ENCODE data around the gene STEAP3. TPM values are rescaled to one million over a fixed set of nuclear protein-coding genes. Genes with fewer than 3 reads are reported as not detected.

Gene STEAP3
- total RNA-seq, 1 experiment from 2014 or later = 27.3 TPM

DNA sequence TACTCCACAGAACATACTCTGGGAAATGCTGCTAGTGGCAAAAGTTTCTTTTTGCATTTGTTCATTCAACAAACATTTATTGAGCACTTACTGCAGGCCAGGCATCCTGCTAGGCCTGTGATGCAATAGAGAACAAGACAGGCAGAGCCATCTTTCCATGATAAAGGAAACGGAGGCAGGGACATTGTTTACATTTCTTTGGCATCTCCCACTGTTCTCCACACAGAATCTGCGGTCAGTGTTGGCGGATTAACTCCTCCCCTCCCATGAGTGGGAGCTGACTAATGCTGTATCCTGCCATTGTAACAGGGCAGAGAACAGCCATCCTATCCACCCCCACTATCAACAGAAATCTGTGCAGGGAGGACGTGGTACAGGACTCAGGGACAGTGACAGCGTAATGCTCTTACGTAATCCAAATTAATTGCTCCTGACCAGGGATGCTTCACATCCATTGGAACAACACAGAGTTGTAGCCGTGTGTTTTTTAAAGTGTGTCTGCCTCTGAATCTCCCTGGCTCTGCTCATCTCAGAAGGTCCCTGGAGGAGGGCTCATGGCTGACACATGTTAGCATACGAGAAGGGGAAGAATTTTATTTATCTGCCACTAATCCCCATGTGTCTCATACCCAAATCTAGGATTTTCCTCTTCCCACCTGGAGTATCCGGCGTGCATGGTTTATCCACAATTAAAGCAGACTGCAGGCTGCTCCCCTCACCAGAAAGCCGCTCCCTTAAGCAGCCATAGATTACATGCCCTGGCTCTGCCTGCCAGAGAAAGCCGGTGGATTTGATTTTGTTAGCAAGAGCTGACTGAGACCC lies 32.3 kb downstream of the STEAP3 start:
- Histone ChIP-seq H3F3A (ENCODE audit: low read length, unreplicated experiment) (peaks cover 3% of the 10 kb centered on the region), H3K27me3 (ENCODE audit: low read length) (no peaks in the 10 kb centered on the region), H3K27ac (ENCODE audit: low read length) (peak overlapping the region; percentile 66), H3K4me1 (ENCODE audit: insufficient read depth, low read length) (peaks cover 51% of the 10 kb centered on the region), H3K9me2 (replicated peaks; ENCODE audit: low read length) (no peaks in the 10 kb centered on the region), H2AFZ (ENCODE audit: low read length) (0 out of 2 replicates have a peak overlapping the region, but pooled peaks have one; percentile 15), H3K36me3 (ENCODE audit: low read depth, low read length) (peaks cover 8% of the 10 kb centered on the region; the same call in 1 of the 2 replicates), H4K20me1 (ENCODE audit: low read length) (no peaks in the 10 kb centered on the region), H3K4me3 (ENCODE audit: low read length) (no peak overlapping the region), H3K79me2 (ENCODE audit: low read length) (peaks cover 13% of the 10 kb centered on the region; the same call in 1 of the 2 replicates), H3K9me3 (ENCODE audit: low read length) (no peaks in the 10 kb centered on the region), H3K4me2 (ENCODE audit: low read length) (peak overlapping the region; percentile 46), H3K9ac (ENCODE audit: low read length) (peak overlapping the region; percentile 5; the same call in 1 of the 2 replicates)
- DNase-seq = peak; percentile 95
- CTCF ChIA-PET = no interaction called here
- POLR2A ChIA-PET (ENCODE audit: unreplicated experiment) = no interaction called here
- ATAC-seq = peak; percentile 83
- intact Hi-C loops (cut with micrococcal nuclease) = no loop called here
- BruUV-seq (replicated peaks) = no TSS peak
- no peak for TF ChIP-seq EZH2 (IDR thresholded peaks at IDR 0.05; ENCODE audit: low read length, unreplicated experiment)
- TF ChIP-seq, protein P1, sequence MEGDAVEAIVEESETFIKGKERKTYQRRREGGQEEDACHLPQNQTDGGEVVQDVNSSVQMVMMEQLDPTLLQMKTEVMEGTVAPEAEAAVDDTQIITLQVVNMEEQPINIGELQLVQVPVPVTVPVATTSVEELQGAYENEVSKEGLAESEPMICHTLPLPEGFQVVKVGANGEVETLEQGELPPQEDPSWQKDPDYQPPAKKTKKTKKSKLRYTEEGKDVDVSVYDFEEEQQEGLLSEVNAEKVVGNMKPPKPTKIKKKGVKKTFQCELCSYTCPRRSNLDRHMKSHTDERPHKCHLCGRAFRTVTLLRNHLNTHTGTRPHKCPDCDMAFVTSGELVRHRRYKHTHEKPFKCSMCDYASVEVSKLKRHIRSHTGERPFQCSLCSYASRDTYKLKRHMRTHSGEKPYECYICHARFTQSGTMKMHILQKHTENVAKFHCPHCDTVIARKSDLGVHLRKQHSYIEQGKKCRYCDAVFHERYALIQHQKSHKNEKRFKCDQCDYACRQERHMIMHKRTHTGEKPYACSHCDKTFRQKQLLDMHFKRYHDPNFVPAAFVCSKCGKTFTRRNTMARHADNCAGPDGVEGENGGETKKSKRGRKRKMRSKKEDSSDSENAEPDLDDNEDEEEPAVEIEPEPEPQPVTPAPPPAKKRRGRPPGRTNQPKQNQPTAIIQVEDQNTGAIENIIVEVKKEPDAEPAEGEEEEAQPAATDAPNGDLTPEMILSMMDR (conservative IDR thresholded peaks at IDR 0.05; ENCODE audit: low read depth, low read length) = no peak
- TF ChIP-seq EZH2phosphoT487 (IDR thresholded peaks at IDR 0.05; ENCODE audit: borderline replicate concordance, low read length) = no peak

DNA sequence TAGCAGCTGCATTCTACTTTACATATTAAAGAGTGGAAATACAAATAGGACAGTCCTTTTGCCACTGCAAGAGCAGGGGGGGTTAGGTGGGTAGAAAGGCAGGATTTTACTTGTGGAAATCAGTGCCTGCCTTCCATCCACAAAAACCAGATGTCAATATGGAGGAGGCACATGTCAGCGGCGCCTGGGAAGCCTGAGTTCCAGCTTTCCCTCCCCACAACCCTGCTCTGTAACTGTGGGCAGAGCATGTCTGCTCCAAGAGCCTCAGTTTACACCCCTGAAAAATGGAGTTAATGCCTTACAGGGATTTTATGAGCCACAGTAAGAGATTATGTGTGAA lies 32.9 kb downstream of the STEAP3 start:
- Histone ChIP-seq H3K79me2 (ENCODE audit: low read length) (peaks cover 13% of the 10 kb centered on the region; the same call in 1 of the 2 replicates), H3K4me1 (ENCODE audit: insufficient read depth, low read length) (peaks cover 47% of the 10 kb centered on the region), H3K4me2 (ENCODE audit: low read length) (peak overlapping the region; percentile 46), H3K4me3 (ENCODE audit: low read length) (no peak overlapping the region), H4K20me1 (ENCODE audit: low read length) (no peaks in the 10 kb centered on the region), H3K36me3 (ENCODE audit: low read depth, low read length) (peaks cover 8% of the 10 kb centered on the region; the same call in 1 of the 2 replicates), H3F3A (ENCODE audit: low read length, unreplicated experiment) (peaks cover 3% of the 10 kb centered on the region), H3K9me2 (replicated peaks; ENCODE audit: low read length) (no peaks in the 10 kb centered on the region), H3K27me3 (ENCODE audit: low read length) (no peaks in the 10 kb centered on the region), H2AFZ (ENCODE audit: low read length) (0 out of 2 replicates have a peak overlapping the region, but pooled peaks have one; percentile 15), H3K9ac (ENCODE audit: low read length) (peak overlapping the region; percentile 5; the same call in 1 of the 2 replicates), H3K9me3 (ENCODE audit: low read length) (no peaks in the 10 kb centered on the region), H3K27ac (ENCODE audit: low read length) (peak overlapping the region; percentile 66)
- CTCF ChIA-PET = no interaction called here
- intact Hi-C loops (cut with micrococcal nuclease) = no loop called here
- DNase-seq (no peak), ATAC-seq (no peak)
- TF ChIP-seq EZH2phosphoT487 (IDR thresholded peaks at IDR 0.05; ENCODE audit: borderline replicate concordance, low read length) (no peak), EZH2 (IDR thresholded peaks at IDR 0.05; ENCODE audit: low read length, unreplicated experiment) (no peak)
- BruUV-seq (replicated peaks) = no TSS peak
- POLR2A ChIA-PET (ENCODE audit: unreplicated experiment) = no interaction called here

DNA sequence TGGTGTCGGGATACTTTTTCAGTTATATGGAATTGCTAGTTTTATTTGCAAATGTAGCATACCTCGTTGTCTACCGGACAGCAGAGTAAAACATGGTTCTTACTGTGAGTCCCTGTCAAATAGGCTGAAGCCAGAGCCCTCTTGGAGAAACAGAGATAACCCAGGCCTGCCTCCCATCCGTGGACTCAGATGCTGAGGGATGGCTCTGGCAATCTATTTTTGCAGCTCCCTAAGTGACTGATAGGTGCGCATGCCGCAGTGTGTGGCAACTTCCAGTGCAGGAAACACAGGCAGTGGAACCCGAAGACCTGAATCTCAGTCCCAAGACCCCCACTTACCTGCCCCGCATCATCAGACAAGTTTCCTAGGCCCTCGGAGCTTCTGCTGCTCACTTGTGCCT lies 33.6 kb downstream of the STEAP3 start:
- no peak overlapping the region for H3K4me3 ChIP-seq (ENCODE audit: low read length)
- H3K9ac ChIP-seq (ENCODE audit: low read length) = no peak overlapping the region
- ChIA-PET CTCF (no interaction called here), POLR2A (ENCODE audit: unreplicated experiment) (no interaction called here)
- intact Hi-C loops (cut with micrococcal nuclease) = no loop called here
- no peak overlapping the region for H2AFZ ChIP-seq (ENCODE audit: low read length)
- no peak overlapping the region for H3K27ac ChIP-seq (ENCODE audit: low read length)
- H3K36me3 ChIP-seq (ENCODE audit: low read depth, low read length) = peaks cover 8% of the 10 kb centered on the region; the same call in 1 of the 2 replicates
- DNase-seq (no peak), ATAC-seq (no peak)
- H4K20me1 ChIP-seq (ENCODE audit: low read length) = no peaks in the 10 kb centered on the region
- no peaks in the 10 kb centered on the region for H3K9me2 ChIP-seq (replicated peaks; ENCODE audit: low read length)
- peaks cover 40% of the 10 kb centered on the region for H3K4me1 ChIP-seq (ENCODE audit: insufficient read depth, low read length)
- no peaks in the 10 kb centered on the region for H3K27me3 ChIP-seq (ENCODE audit: low read length)
- no TSS peak for BruUV-seq (replicated peaks)
- H3F3A ChIP-seq (ENCODE audit: low read length, unreplicated experiment) = peaks cover 3% of the 10 kb centered on the region
- TF ChIP-seq EZH2phosphoT487 (IDR thresholded peaks at IDR 0.05; ENCODE audit: borderline replicate concordance, low read length) (no peak), EZH2 (IDR thresholded peaks at IDR 0.05; ENCODE audit: low read length, unreplicated experiment) (no peak)
- TF ChIP-seq, protein P1 (conservative IDR thresholded peaks at IDR 0.05; ENCODE audit: low read depth, low read length) = no peak
- peaks cover 13% of the 10 kb centered on the region; the same call in 1 of the 2 replicates for H3K79me2 ChIP-seq (ENCODE audit: low read length)
- H3K9me3 ChIP-seq (ENCODE audit: low read length) = no peaks in the 10 kb centered on the region
- H3K4me2 ChIP-seq (ENCODE audit: low read length) = no peak overlapping the region

Data from PC-3 (cell line).